ENCODE results near the gene FBXO21.

- TF ChIP-seq POLR2A (IDR thresholded peaks at IDR 0.05; ENCODE audit: low read length) (no peak), GATA1 (IDR thresholded peaks at IDR 0.05; ENCODE audit: low read depth, low read length) (no peak)
Observed at GRCh38 chr12:117101953-117102799, 88.1 kb downstream of the FBXO21 start.
